HepG2 (cell line): Measurements from ENCODE around the gene CDK5R1. TPM values are rescaled to one million over a fixed set of nuclear protein-coding genes. Genes with fewer than 3 reads are reported as not detected.

Experiments used
- ATAC-seq: fragments of 200-7000 bp; cut with Tn5 transposase; 3 replicates; pipeline ENCODE4 v1.9.1; 2020; ENCODE audit warnings: mild to moderate bottlenecking, moderate library complexity
- BruUV-seq: library from RNA; stranded (reverse); fragments of 400-500 nt; replicated peaks from 2 replicates; lab custom pipeline; 2021; lab: Mats Ljungman, UMichigan
- CTCF ChIA-PET: fragments of 300-600 bp; formaldehyde crosslinking; extraction: SDS; loops from one replicate; lab custom pipeline; 2021; ENCODE audit warnings: low total read pairs, inconsistent platforms, low intra/inter-chr PET ratio; lab: Yijun Ruan, JAX
- POLR2A ChIA-PET: fragments of 350-600 bp; sonication (Branson Sonifier 250); formaldehyde crosslinking; loops from one replicate; lab custom pipeline; 2020; ENCODE audit warnings: antibody characterized with exemption, inconsistent platforms; lab: Yijun Ruan, JAX
- DNase-seq: peaks from one replicate; pipeline ENCODE4 v3.0.0-alpha.2; 2015; ENCODE audit warnings: low spot score
- FAIRE-seq: peaks from 3 replicates; lab custom pipeline; 2011; peaks lifted over from hg19 to GRCh38; lab: Jason Lieb, UNC
- H2AFZ ChIP-seq: one replicate; pipeline ENCODE4 v1.6.1; 2011; ENCODE audit warnings: low read length, inconsistent platforms
- H3K27ac ChIP-seq: fragments of 300-600 bp; 3 replicates; pipeline ENCODE4 v1.8.0; 2011; ENCODE audit warnings: mixed run types, mild to moderate bottlenecking, mixed read lengths, low read length, inconsistent platforms; ENCODE audit not compliant: insufficient read depth; ENCODE audit errors: extremely low read length
- H3K27me3 ChIP-seq, 2 experiments: fragments of 200-600 bp in 1 of 2; 2 replicates in 1 of 2; 3 replicates in 1 of 2; pipeline versions ENCODE4 v1.6.0 to v1.8.0; 2011; ENCODE audit warnings: low read length in 2 of 2, mild to moderate bottlenecking in 2 of 2, moderate library complexity in 2 of 2, inconsistent platforms in 1 of 2; ENCODE audit not compliant: insufficient read depth in 2 of 2, control insufficient read depth in 1 of 2
- H3K36me3 ChIP-seq, 2 experiments: fragments of 200-600 bp in 1 of 2; replicated peaks in 1 of 2; 2 replicates in 1 of 2; 3 replicates in 1 of 2; pipeline versions ENCODE4 v1.5.1 to v1.8.0; 2011; ENCODE audit warnings: low read length in 2 of 2, inconsistent platforms in 1 of 2; ENCODE audit not compliant: insufficient read depth in 2 of 2, control insufficient read depth in 1 of 2
- H3K4me1 ChIP-seq: 2 replicates; pipeline ENCODE4 v1.5.1; 2012; ENCODE audit warnings: low read length, inconsistent platforms; ENCODE audit not compliant: insufficient read depth
- H3K4me2 ChIP-seq: 2 replicates; pipeline ENCODE4 v1.6.0; 2011; ENCODE audit warnings: low read depth, low read length, inconsistent platforms
- H3K4me3 ChIP-seq, 3 experiments: fragments of 200-600 bp in 1 of 3; sonication (generic), shearing (Covaris generic) in 1 of 3; replicated peaks in 1 of 3; 2 replicates each; pipeline ENCODE4 v1.5.1; 2011 to 2016; ENCODE audit warnings: low read length in 3 of 3, inconsistent platforms in 2 of 3, low read depth in 2 of 3, mild to moderate bottlenecking in 2 of 3, control low read depth in 1 of 3, mixed read lengths in 1 of 3; ENCODE audit not compliant: insufficient read depth in 1 of 3
- H3K79me2 ChIP-seq: one replicate; pipeline ENCODE4 v1.6.1; 2011; ENCODE audit warnings: low read length, inconsistent platforms; ENCODE audit not compliant: insufficient read depth
- H3K9ac ChIP-seq: 2 replicates; pipeline ENCODE4 v1.6.0; 2011; ENCODE audit warnings: mild to moderate bottlenecking, low read depth, low read length, inconsistent platforms; ENCODE audit not compliant: insufficient read depth
- H3K9me3 ChIP-seq: 2 replicates; pipeline ENCODE4 v1.5.1; 2012; ENCODE audit warnings: mild to moderate bottlenecking, low read length
- H4K20me1 ChIP-seq: 2 replicates; pipeline ENCODE4 v1.6.0; 2011; ENCODE audit warnings: inconsistent platforms, mild to moderate bottlenecking, low read length, moderate library complexity; ENCODE audit not compliant: insufficient read depth
- CAMTA2 ChIP-seq: sonication (generic); formaldehyde crosslinking; IDR thresholded peaks from 2 replicates; pipeline ENCODE4 v1.4.0; 2020; ENCODE audit warnings: mild to moderate bottlenecking, missing genetic modification reagents, borderline replicate concordance
- HMGA1 ChIP-seq: sonication (generic); formaldehyde crosslinking; conservative IDR thresholded peaks from 2 replicates; pipeline ENCODE4 v1.4.0; 2020; ENCODE audit warnings: missing genetic modification reagents
- KDM6A ChIP-seq: IDR thresholded peaks from 2 replicates; pipeline ENCODE4 v1.6.1; 2016; ENCODE audit warnings: low read depth
- MTF2 ChIP-seq: sonication (generic); formaldehyde crosslinking; IDR thresholded peaks from 2 replicates; pipeline ENCODE4 v1.5.0; 2020; ENCODE audit warnings: missing genetic modification reagents, borderline replicate concordance
- SOX5 ChIP-seq: IDR thresholded peaks from 2 replicates; pipeline ENCODE4 v1.6.1; 2016; ENCODE audit warnings: borderline replicate concordance
- TOE1 ChIP-seq: sonication (generic); formaldehyde crosslinking; IDR thresholded peaks from 2 replicates; pipeline ENCODE4 v1.4.0; 2020; ENCODE audit warnings: mild to moderate bottlenecking, missing genetic modification reagents
- ZBTB8A ChIP-seq: sonication (generic); formaldehyde crosslinking; IDR thresholded peaks from 2 replicates; pipeline ENCODE4 v1.4.0; 2020; ENCODE audit warnings: mild to moderate bottlenecking, low read depth, missing genetic modification reagents, borderline replicate concordance
- ZNF142 ChIP-seq: sonication (generic); formaldehyde crosslinking; IDR thresholded peaks from 2 replicates; pipeline ENCODE4 v1.4.0; 2020; ENCODE audit warnings: missing genetic modification reagents
- ZNF501 ChIP-seq: sonication (generic); formaldehyde crosslinking; IDR thresholded peaks from 2 replicates; pipeline ENCODE4 v1.5.1; 2020; ENCODE audit warnings: mild to moderate bottlenecking, moderate library complexity, missing genetic modification reagents
- ZNF543 ChIP-seq: sonication (generic); formaldehyde crosslinking; IDR thresholded peaks from 2 replicates; pipeline ENCODE4 v1.4.0; 2020; ENCODE audit warnings: mild to moderate bottlenecking, missing genetic modification reagents
- ZNF546 ChIP-seq: sonication (generic); formaldehyde crosslinking; conservative IDR thresholded peaks from 2 replicates; pipeline ENCODE4 v1.8.1; 2023; ENCODE audit warnings: mild to moderate bottlenecking, missing genetic modification reagents
- ZNF670 ChIP-seq: sonication (generic); formaldehyde crosslinking; IDR thresholded peaks from 2 replicates; pipeline ENCODE4 v1.8.0; 2022; ENCODE audit warnings: mild to moderate bottlenecking, missing genetic modification reagents, borderline replicate concordance
- ZNF772 ChIP-seq: sonication (generic); formaldehyde crosslinking; IDR thresholded peaks from 2 replicates; pipeline ENCODE4 v1.5.0; 2020; ENCODE audit warnings: mild to moderate bottlenecking, missing genetic modification reagents
- WGBS: methylation state at CpG from one replicate; pipeline ENCODE4 v1.1.6; 2017; ENCODE audit warnings: low lambda C conversion rate; 5-methylcytosine and 5-hydroxymethylcytosine counted together
- in situ Hi-C: cut with HindIII; loops from 2 replicates; pipeline ENCODE4 v1.10.0; 2017; ENCODE audit warnings: low pct_unique_long_range_greater_than_20kb; ENCODE audit not compliant: extremely low pct_ligation_motif_present
- intact Hi-C: fragments of 100-400 bp; cut with micrococcal nuclease; formaldehyde crosslinking; loops from one replicate; pipeline ENCODE4 v1.10.0; 2022; ENCODE audit not compliant: unreplicated experiment
- polyA plus RNA-seq, 8 experiments: library from polyadenylated mRNA; depleted of rRNA in 3 of 8; stranded (reverse) in 7 of 8; unstranded in 1 of 8; fragments of >200 nt; fragmentation: Illumina TruSeq in 4 of 8; extraction: Trizol in 4 of 8; gene quantifications; 2 replicates each; pipeline versions ENCODE4 v1.2.1 to v1.2.3, GENCODE V29; 2011 to 2016; ENCODE audit warnings: low read depth in 4 of 8, missing spikeins in 1 of 8, mixed read lengths in 1 of 8; ENCODE audit not compliant: insufficient read depth in 1 of 8
- total RNA-seq, 5 experiments: library from RNA; depleted of rRNA; stranded (reverse); fragments of >200 nt; fragmentation: Illumina TruSeq; extraction: Trizol; gene quantifications; 2 replicates each; pipeline ENCODE4 v1.2.3, GENCODE V29; 2016; ENCODE audit warnings: low read depth in 1 of 5
- TF ChIP-seq, protein P1 (sequence below): sonication (generic); formaldehyde crosslinking; IDR thresholded peaks from 2 replicates; pipeline ENCODE4 v1.4.0; 2020; ENCODE audit warnings: missing genetic modification reagents

CDK5R1 gene
- total and polyA plus RNA-seq, 2 of the 13 experiments (the other 11 are each of a cell fraction or from before 2014, with no cell fraction given): 1.1 to 3.9 TPM

GRCh38 chr17:32502710-32503109, 15.9 kb downstream of the CDK5R1 start:
- no peak for TF ChIP-seq ZNF772
- no peak for TF ChIP-seq ZNF501 (CRISPR knock-in tag)
- TF ChIP-seq ZNF546: no peak
- no peak for TF ChIP-seq ZNF670 (CRISPR knock-in tag)
- TF ChIP-seq TOE1 (CRISPR knock-in tag): no peak
- no peak for TF ChIP-seq SOX5 (CRISPR knock-in tag)
- TF ChIP-seq MTF2: no peak
- no peak for TF ChIP-seq KDM6A (CRISPR knock-in tag)
- TF ChIP-seq ZNF142: no peak
- no peak for TF ChIP-seq HMGA1 (CRISPR knock-in tag)
- no peak for TF ChIP-seq ZNF543 (CRISPR knock-in tag)
- TF ChIP-seq, protein P1, sequence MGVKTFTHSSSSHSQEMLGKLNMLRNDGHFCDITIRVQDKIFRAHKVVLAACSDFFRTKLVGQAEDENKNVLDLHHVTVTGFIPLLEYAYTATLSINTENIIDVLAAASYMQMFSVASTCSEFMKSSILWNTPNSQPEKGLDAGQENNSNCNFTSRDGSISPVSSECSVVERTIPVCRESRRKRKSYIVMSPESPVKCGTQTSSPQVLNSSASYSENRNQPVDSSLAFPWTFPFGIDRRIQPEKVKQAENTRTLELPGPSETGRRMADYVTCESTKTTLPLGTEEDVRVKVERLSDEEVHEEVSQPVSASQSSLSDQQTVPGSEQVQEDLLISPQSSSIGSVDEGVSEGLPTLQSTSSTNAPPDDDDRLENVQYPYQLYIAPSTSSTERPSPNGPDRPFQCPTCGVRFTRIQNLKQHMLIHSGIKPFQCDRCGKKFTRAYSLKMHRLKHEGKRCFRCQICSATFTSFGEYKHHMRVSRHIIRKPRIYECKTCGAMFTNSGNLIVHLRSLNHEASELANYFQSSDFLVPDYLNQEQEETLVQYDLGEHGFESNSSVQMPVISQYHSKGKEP (CRISPR knock-in tag): no peak
- TF ChIP-seq ZBTB8A (CRISPR knock-in tag): no peak
- TF ChIP-seq CAMTA2 (CRISPR knock-in tag): no peak
- POLR2A ChIA-PET: no interaction called here
- no peak overlapping the region for H2AFZ ChIP-seq

More at GRCh38 chr17:32502710-32503109, 15.9 kb downstream of the CDK5R1 start:
- WGBS: 74% methylated on average over 10 of the region's 10 CpGs
- intact Hi-C loops: no loop called here
- Histone ChIP-seq H3K27me3 (no peaks in the 10 kb centered on the region), H3K4me1 (peaks cover 16% of the 10 kb centered on the region), H3K79me2 (no peaks in the 10 kb centered on the region), H4K20me1 (no peaks in the 10 kb centered on the region), H3K36me3 (no peaks in the 10 kb centered on the region), H3K9me3 (no peaks in the 10 kb centered on the region), H3K9ac (no peak overlapping the region), H3K4me2 (no peak overlapping the region), H3K27ac (no peak overlapping the region), H3K4me3 (no peak overlapping the region)
- CTCF ChIA-PET: no interaction called here
- no TSS peak for BruUV-seq
- FAIRE-seq: no peak
- no peak for DNase-seq
- ATAC-seq: no peak
- in situ Hi-C loops: no loop called here
